Activated T-cell treated with anti-CD3 and anti-CD28 coated beads, Interleukin-2, amount 50 U/mL, for 4 hours (primary cell): ENCODE measurements around the gene UNKL. TPM values are rescaled to one million over a fixed set of nuclear protein-coding genes. Genes with fewer than 3 reads are reported as not detected.
A peak's percentile ranks its signal among the peaks of the same experiment; 100 is the strongest.

Source experiments
- ATAC-seq, 2 donors: fragments of 200-7000 bp; cut with Tn5 transposase; one replicate each; pipeline ENCODE4 v1.10.0; 2021
- DNase-seq: peaks from one replicate; pipeline ENCODE4 v3.0.0-alpha.2; 2020
- H3K27me3 Mint-ChIP-seq: one replicate; pipeline ENCODE4 v1.8.0; 2021; ENCODE audit warnings: low read depth, mixed read lengths
- H3K36me3 Mint-ChIP-seq: one replicate; pipeline ENCODE4 v1.8.0; 2022; ENCODE audit warnings: mixed read lengths; ENCODE audit not compliant: insufficient read depth
- H3K4me1 Mint-ChIP-seq: one replicate; pipeline ENCODE4 v1.8.0; 2021; ENCODE audit warnings: low read depth, mixed read lengths
- H3K4me3 Mint-ChIP-seq: one replicate; pipeline ENCODE4 v1.8.0; 2021; ENCODE audit warnings: mild to moderate bottlenecking, moderate library complexity, mixed read lengths
- H3K9me3 Mint-ChIP-seq: one replicate; pipeline ENCODE4 v1.8.0; 2021; ENCODE audit warnings: mixed read lengths
- total RNA-seq, 3 donors: library from RNA; stranded (reverse); gene quantifications; one replicate each; pipeline ENCODE4 v1.2.1, GENCODE V29; 2021

Gene UNKL
- total RNA-seq, 3 donors from 2014 or later: 24.5 to 30.2 (median 29.0) TPM

- ATAC-seq: no peak
- Mint-ChIP-seq H3K4me3 (no peak overlapping the region), H3K9me3 (no peaks in the 10 kb centered on the region), H3K36me3 (no peaks in the 10 kb centered on the region), H3K27me3 (no peaks in the 10 kb centered on the region), H3K4me1 (peaks cover 24% of the 10 kb centered on the region)
- no peak for DNase-seq
These were observed 67.8 kb downstream of the UNKL start for GRCh38 chr16:1346422-1347285.

- H3K9me3 Mint-ChIP-seq: no peaks in the 10 kb centered on the region
- H3K4me3 Mint-ChIP-seq: no peak overlapping the region
- no peaks in the 10 kb centered on the region for H3K27me3 Mint-ChIP-seq
- ATAC-seq (no peak), DNase-seq (no peak)
- H3K36me3 Mint-ChIP-seq: no peaks in the 10 kb centered on the region
- peaks cover 24% of the 10 kb centered on the region for H3K4me1 Mint-ChIP-seq
These were observed 68.7 kb downstream of the UNKL start for GRCh38 chr16:1345651-1346421.

- no peaks in the 10 kb centered on the region for H3K27me3 Mint-ChIP-seq
- ATAC-seq: no peak
- DNase-seq: no peak
- no peaks in the 10 kb centered on the region for H3K36me3 Mint-ChIP-seq
- H3K4me1 Mint-ChIP-seq: peaks cover 20% of the 10 kb centered on the region
- H3K9me3 Mint-ChIP-seq: no peaks in the 10 kb centered on the region
- H3K4me3 Mint-ChIP-seq: no peak overlapping the region
These were observed 69.4 kb downstream of the UNKL start for GRCh38 chr16:1345087-1345486.

DNA sequence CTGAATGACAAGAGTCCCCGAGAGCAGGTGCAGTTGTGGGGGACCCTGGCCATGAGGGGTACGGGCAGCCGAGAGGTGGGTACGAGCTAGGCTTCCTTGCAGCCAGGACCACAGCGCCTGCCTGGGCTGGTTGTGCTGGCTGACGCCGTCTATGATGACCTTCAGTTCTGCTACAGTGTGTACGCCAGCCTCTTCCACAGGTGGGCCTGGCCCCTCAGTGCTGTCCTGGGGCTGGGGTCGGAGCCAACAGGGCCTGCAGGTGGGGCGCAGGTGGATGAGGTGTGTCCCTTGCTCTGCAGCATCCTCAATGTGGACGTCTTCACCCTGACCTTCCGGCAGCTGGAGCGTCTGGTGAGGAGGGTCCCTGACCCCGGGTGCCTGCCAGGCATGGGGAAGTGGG lies 70.0 kb downstream of the UNKL start:
- no peak overlapping the region for H3K4me3 Mint-ChIP-seq
- no peaks in the 10 kb centered on the region for H3K36me3 Mint-ChIP-seq
- H3K27me3 Mint-ChIP-seq: no peaks in the 10 kb centered on the region
- ATAC-seq: no peak
- peaks cover 20% of the 10 kb centered on the region for H3K4me1 Mint-ChIP-seq
- DNase-seq: no peak
- H3K9me3 Mint-ChIP-seq: no peaks in the 10 kb centered on the region

GRCh38 chr16:1343428-1344242 lies 70.9 kb downstream of the UNKL start:
- H3K27me3 Mint-ChIP-seq: no peaks in the 10 kb centered on the region
- DNase-seq: no peak
- H3K9me3 Mint-ChIP-seq: no peaks in the 10 kb centered on the region
- peaks cover 20% of the 10 kb centered on the region for H3K4me1 Mint-ChIP-seq
- H3K4me3 Mint-ChIP-seq: peak overlapping the region; percentile 44
- ATAC-seq: no peak
- no peaks in the 10 kb centered on the region for H3K36me3 Mint-ChIP-seq

DNA sequence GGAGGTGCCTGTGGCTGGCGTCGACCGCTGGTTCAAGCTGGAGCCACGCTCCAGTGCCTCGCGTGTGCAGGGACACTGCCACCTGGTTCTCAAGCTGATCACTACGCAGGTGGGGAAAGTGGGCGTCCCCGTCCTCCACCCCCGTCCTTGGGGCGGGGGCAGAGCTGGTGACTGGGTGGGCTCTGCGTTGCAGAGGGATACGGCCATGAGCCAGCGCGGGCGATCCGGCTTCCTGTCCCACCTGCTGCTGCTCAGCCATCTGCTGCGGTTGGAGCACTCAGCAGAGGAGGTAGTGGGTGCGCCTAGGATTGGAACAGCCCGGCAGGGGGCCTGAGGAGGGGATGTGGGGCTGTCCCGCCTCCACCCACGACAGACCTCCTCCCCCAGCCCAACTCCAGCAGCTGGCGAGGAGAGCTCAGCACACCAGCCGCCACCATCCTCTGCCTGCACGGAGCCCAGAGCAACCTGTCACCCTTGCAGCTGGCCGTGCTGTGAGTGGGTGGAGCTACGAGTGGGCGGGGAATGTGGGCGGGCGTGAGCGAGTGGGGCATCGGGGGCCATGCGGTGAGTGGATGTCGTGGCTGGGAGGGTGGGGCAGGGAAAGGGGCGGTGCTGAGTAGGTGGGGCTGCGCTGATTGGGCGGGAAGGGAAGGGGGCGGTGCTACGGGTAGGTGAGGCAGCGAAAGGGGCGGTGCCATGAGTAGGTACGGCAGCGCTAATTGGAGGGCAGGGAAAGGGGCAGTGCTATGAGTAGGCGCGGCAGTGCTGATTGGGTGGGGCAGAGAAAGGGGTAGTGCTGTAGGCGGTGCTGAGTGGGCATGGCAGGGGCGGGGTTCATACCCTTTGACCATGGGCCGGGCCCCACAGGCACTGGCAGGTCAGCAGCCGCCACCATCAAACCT lies 71.7 kb downstream of the UNKL start:
- Mint-ChIP-seq H3K4me1 (peaks cover 20% of the 10 kb centered on the region), H3K9me3 (no peaks in the 10 kb centered on the region), H3K36me3 (no peaks in the 10 kb centered on the region), H3K4me3 (peak overlapping the region; percentile 44), H3K27me3 (no peaks in the 10 kb centered on the region)
- DNase-seq (peak; percentile 93), ATAC-seq (peak; percentile 90 to 92)

GRCh38 chr16:1341495-1342420 lies 72.7 kb downstream of the UNKL start:
- H3K36me3 Mint-ChIP-seq: no peaks in the 10 kb centered on the region
- H3K4me3 Mint-ChIP-seq: peak overlapping the region; percentile 44
- DNase-seq (no peak), ATAC-seq (no peak)
- H3K9me3 Mint-ChIP-seq: no peaks in the 10 kb centered on the region
- H3K4me1 Mint-ChIP-seq: peaks cover 20% of the 10 kb centered on the region
- H3K27me3 Mint-ChIP-seq: no peaks in the 10 kb centered on the region

- DNase-seq (no peak), ATAC-seq (no peak)
- H3K4me3 Mint-ChIP-seq: no peak overlapping the region
- H3K27me3 Mint-ChIP-seq: no peaks in the 10 kb centered on the region
- no peaks in the 10 kb centered on the region for H3K9me3 Mint-ChIP-seq
- H3K36me3 Mint-ChIP-seq: no peaks in the 10 kb centered on the region
- H3K4me1 Mint-ChIP-seq: peaks cover 20% of the 10 kb centered on the region
These were observed 73.6 kb downstream of the UNKL start for GRCh38 chr16:1340730-1341494.

- Mint-ChIP-seq H3K4me1 (peaks cover 20% of the 10 kb centered on the region), H3K36me3 (no peaks in the 10 kb centered on the region), H3K4me3 (no peak overlapping the region), H3K27me3 (peaks cover 6% of the 10 kb centered on the region), H3K9me3 (no peaks in the 10 kb centered on the region)
- ATAC-seq: no peak
- no peak for DNase-seq
These were observed 75.4 kb downstream of the UNKL start for GRCh38 chr16:1338855-1339675.

- Mint-ChIP-seq H3K27me3 (peaks cover 6% of the 10 kb centered on the region), H3K4me1 (peaks cover 17% of the 10 kb centered on the region), H3K9me3 (no peaks in the 10 kb centered on the region), H3K36me3 (no peaks in the 10 kb centered on the region), H3K4me3 (no peak overlapping the region)
- ATAC-seq: no peak
- no peak for DNase-seq
These were observed 76.3 kb downstream of the UNKL start for GRCh38 chr16:1338119-1338730.

DNA sequence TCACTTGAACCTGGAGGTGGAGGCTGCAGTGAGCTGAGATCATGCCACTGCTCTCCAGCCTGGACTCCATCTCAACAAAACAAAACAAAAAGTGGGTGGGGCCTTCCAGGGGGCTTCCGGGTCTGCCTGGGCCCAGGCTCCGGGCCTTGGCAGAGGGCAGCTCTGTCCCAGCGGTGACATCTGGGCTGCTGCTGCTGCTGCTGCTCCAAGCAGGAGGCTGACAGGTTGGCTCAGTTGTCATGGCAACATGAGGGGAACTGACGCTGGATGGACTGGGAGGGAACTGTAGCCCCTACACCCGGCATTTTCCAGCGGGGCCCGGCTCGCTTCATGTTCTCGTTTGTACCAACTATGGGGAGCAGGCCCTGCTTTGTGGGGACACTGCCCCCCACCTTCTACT lies 77.0 kb downstream of the UNKL start:
- no peaks in the 10 kb centered on the region for H3K9me3 Mint-ChIP-seq

More for the DNA sequence above, 77.0 kb downstream of the UNKL start:
- ATAC-seq (no peak), DNase-seq (no peak)
- Mint-ChIP-seq H3K27me3 (peaks cover 9% of the 10 kb centered on the region), H3K4me1 (peaks cover 13% of the 10 kb centered on the region), H3K36me3 (no peaks in the 10 kb centered on the region), H3K4me3 (no peak overlapping the region)
